MCF 10A (cell line): ENCODE results near the gene PLPPR5. TPM values are rescaled to one million over a fixed set of nuclear protein-coding genes. Genes with fewer than 3 reads are reported as not detected.

Experiments used
- BruUV-seq: library from RNA; stranded (reverse); fragments of 400-500 nt; replicated peaks from 2 replicates; lab custom pipeline; 2021; lab: Mats Ljungman, UMichigan
- CTCF ChIA-PET: fragments of 300-600 bp; sonication (Branson Sonifier 250); formaldehyde crosslinking; extraction: SDS; loops from one replicate; lab custom pipeline; 2021; ENCODE audit warnings: antibody characterized with exemption, inconsistent platforms; lab: Yijun Ruan, JAX
- POLR2A ChIA-PET: fragments of 300-600, 350-650 bp; sonication (Branson Sonifier 250); formaldehyde crosslinking; extraction: SDS; loops from one replicate; lab custom pipeline; 2020; ENCODE audit warnings: antibody characterized with exemption, inconsistent platforms; lab: Yijun Ruan, JAX
- DNase-seq: peaks from one replicate; pipeline ENCODE4 v3.0.0-alpha.2; 2018; ENCODE audit not compliant: unreplicated experiment
- H3K27ac Mint-ChIP-seq: one replicate; pipeline ENCODE4 v1.8.0; 2022; ENCODE audit warnings: mild to moderate bottlenecking, low read depth, mixed read lengths; ENCODE audit not compliant: unreplicated experiment
- H3K27me3 Mint-ChIP-seq: one replicate; pipeline ENCODE4 v1.8.0; 2022; ENCODE audit warnings: mixed read lengths; ENCODE audit not compliant: insufficient read depth, unreplicated experiment
- H3K36me3 Mint-ChIP-seq: one replicate; pipeline ENCODE4 v1.8.0; 2022; ENCODE audit warnings: mild to moderate bottlenecking, moderate library complexity, mixed read lengths; ENCODE audit not compliant: insufficient read depth, unreplicated experiment
- H3K4me1 Mint-ChIP-seq: one replicate; pipeline ENCODE4 v1.8.0; 2022; ENCODE audit warnings: mixed read lengths; ENCODE audit not compliant: insufficient read depth, unreplicated experiment
- H3K4me3 Mint-ChIP-seq: one replicate; pipeline ENCODE4 v1.8.0; 2022; ENCODE audit warnings: mild to moderate bottlenecking, moderate library complexity, mixed read lengths; ENCODE audit not compliant: unreplicated experiment
- H3K9me3 Mint-ChIP-seq: one replicate; pipeline ENCODE4 v1.8.0; 2022; ENCODE audit warnings: mixed read lengths; ENCODE audit not compliant: unreplicated experiment
- intact Hi-C: fragments of 100-400 bp; cut with micrococcal nuclease; formaldehyde crosslinking; loops from 2 replicates; pipeline ENCODE4 v1.14.1; 2022
- total RNA-seq: library from RNA; stranded (reverse); gene quantifications from 2 replicates; pipeline ENCODE4 v1.2.3, GENCODE V29; 2022
- TF ChIP-seq, protein P1 (sequence below): fragments of 200-600 bp; IDR thresholded peaks from one replicate; pipeline ENCODE4 v1.8.0; 2022; ENCODE audit warnings: antibody characterized with exemption, mild to moderate bottlenecking; ENCODE audit not compliant: unreplicated experiment

The PLPPR5 gene
- total RNA-seq, 1 experiment from 2014 or later, result not detected

- CTCF ChIA-PET, result interaction anchor here (0.6 to 0.8 kb wide), 2 partner anchors 175 to 1558 kb away, joined by 3 read pairs; no protein-coding TSS in a partner anchor
- intact Hi-C loops, result no loop called here
Observed at GRCh38 chr1:99005537-99005942, 879 bp upstream of the PLPPR5 start.

DNA sequence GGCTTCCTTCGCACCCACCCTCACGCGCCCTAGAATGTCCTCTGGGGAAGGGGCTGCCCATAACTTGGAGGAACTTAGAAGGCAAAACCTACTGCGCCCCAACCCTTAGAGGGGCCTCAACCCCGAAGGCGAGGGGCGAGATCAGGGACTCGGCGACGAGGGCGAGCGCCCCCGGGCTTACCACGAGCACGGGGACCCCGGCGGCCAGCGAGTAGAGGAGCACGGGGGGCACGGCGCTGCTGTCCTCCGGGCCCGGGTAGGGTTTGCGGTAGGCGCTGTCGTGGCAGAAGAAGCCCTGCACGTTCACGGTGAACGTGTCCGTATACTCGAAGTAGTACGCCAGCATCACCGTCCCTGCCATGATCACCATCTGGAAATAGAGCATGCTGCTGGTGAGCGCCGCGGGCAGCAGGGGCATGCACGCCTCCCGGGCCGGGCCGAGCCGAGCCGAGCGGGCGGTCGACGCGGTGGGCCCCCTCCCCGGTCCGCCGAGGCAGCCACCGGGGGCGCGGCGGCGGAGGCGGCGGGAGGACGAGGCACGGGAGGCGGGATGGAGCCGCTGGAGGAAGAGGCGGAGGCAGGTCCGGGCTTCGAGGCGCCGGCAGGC, 304 bp downstream of the PLPPR5 start:
- ChIA-PET CTCF (no interaction called here), POLR2A (no interaction called here)
- H3K4me3 Mint-ChIP-seq, result no peak overlapping the region
- BruUV-seq, result no TSS peak
- H3K9me3 Mint-ChIP-seq, result no peaks in the 10 kb centered on the region
- no peaks in the 10 kb centered on the region for H3K4me1 Mint-ChIP-seq
- H3K27ac Mint-ChIP-seq, result no peak overlapping the region
- H3K27me3 Mint-ChIP-seq, result no peaks in the 10 kb centered on the region
- intact Hi-C loops, result no loop called here
- no peak for DNase-seq
- TF ChIP-seq, protein P1, sequence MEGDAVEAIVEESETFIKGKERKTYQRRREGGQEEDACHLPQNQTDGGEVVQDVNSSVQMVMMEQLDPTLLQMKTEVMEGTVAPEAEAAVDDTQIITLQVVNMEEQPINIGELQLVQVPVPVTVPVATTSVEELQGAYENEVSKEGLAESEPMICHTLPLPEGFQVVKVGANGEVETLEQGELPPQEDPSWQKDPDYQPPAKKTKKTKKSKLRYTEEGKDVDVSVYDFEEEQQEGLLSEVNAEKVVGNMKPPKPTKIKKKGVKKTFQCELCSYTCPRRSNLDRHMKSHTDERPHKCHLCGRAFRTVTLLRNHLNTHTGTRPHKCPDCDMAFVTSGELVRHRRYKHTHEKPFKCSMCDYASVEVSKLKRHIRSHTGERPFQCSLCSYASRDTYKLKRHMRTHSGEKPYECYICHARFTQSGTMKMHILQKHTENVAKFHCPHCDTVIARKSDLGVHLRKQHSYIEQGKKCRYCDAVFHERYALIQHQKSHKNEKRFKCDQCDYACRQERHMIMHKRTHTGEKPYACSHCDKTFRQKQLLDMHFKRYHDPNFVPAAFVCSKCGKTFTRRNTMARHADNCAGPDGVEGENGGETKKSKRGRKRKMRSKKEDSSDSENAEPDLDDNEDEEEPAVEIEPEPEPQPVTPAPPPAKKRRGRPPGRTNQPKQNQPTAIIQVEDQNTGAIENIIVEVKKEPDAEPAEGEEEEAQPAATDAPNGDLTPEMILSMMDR, result no peak
- no peaks in the 10 kb centered on the region for H3K36me3 Mint-ChIP-seq

More at GRCh38 chr1:99005537-99005942, 879 bp upstream of the PLPPR5 start:
- H3K4me3 Mint-ChIP-seq, result no peak overlapping the region
- TF ChIP-seq, protein P1, result no peak
- no peaks in the 10 kb centered on the region for H3K36me3 Mint-ChIP-seq
- no peaks in the 10 kb centered on the region for H3K9me3 Mint-ChIP-seq
- no peak overlapping the region for H3K27ac Mint-ChIP-seq
- no peaks in the 10 kb centered on the region for H3K27me3 Mint-ChIP-seq
- DNase-seq, result no peak
- POLR2A ChIA-PET, result no interaction called here
- no TSS peak for BruUV-seq
- no peaks in the 10 kb centered on the region for H3K4me1 Mint-ChIP-seq

GRCh38 chr1:99003581-99004253, 944 bp downstream of the PLPPR5 start:
- DNase-seq, result no peak
- ChIA-PET POLR2A (no interaction called here), CTCF (interaction anchor here (1.5 kb wide), 1 partner anchor 12 kb away, joined by 3 read pairs; no protein-coding TSS in a partner anchor)
- TF ChIP-seq, protein P1, result no peak
- no peak overlapping the region for H3K27ac Mint-ChIP-seq
- no peaks in the 10 kb centered on the region for H3K4me1 Mint-ChIP-seq
- H3K27me3 Mint-ChIP-seq, result no peaks in the 10 kb centered on the region
- H3K4me3 Mint-ChIP-seq, result no peak overlapping the region
- no peaks in the 10 kb centered on the region for H3K36me3 Mint-ChIP-seq
- no TSS peak for BruUV-seq
- intact Hi-C loops, result no loop called here
- no peaks in the 10 kb centered on the region for H3K9me3 Mint-ChIP-seq

DNA sequence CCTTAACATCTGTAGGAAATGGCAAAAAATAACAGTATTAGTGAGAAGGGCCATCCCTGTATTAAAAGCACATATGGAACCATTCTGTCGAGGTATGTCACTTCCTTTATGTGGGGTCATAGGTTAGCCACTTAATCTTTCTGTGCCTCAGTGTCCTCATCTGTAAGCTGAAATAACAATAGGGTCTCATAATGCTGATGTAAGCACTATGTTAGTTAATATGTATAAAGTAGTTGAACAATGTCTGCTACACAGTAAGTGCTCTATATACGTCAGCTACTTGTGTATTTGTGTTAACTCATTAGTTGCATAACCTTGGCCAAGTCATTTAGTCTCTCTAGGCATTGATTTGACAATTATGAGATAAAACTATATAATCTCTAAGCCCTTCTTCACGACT, 11.8 kb downstream of the PLPPR5 start:
- CTCF ChIA-PET, result interaction anchor here (0.6 kb wide), 1 partner anchor 238 kb away, joined by 3 read pairs; no protein-coding TSS in a partner anchor
- no peaks in the 10 kb centered on the region for H3K4me1 Mint-ChIP-seq
- H3K27me3 Mint-ChIP-seq, result no peaks in the 10 kb centered on the region
- intact Hi-C loops, result loop anchor here (5.0 to 10.0 kb wide), 2 partner anchors 492 to 714 kb away; no protein-coding TSS in a partner anchor
- H3K4me3 Mint-ChIP-seq, result no peak overlapping the region
- TF ChIP-seq, protein P1, result no peak
- POLR2A ChIA-PET, result no interaction called here
- no TSS peak for BruUV-seq
- H3K9me3 Mint-ChIP-seq, result no peaks in the 10 kb centered on the region
- DNase-seq, result no peak
- H3K36me3 Mint-ChIP-seq, result no peaks in the 10 kb centered on the region
- H3K27ac Mint-ChIP-seq, result no peak overlapping the region
